GM12874 (cell line): ENCODE measurements around the gene CLCN6.

Source experiments
- TF ChIP-seq, protein P1 (sequence below): IDR thresholded peaks from 2 replicates; pipeline ENCODE4 v1.5.1; 2011; ENCODE audit warnings: low read depth, mild to moderate bottlenecking, control low read depth, low read length, moderate library complexity; ENCODE audit not compliant: insufficient read depth

CLCN6 gene

DNA sequence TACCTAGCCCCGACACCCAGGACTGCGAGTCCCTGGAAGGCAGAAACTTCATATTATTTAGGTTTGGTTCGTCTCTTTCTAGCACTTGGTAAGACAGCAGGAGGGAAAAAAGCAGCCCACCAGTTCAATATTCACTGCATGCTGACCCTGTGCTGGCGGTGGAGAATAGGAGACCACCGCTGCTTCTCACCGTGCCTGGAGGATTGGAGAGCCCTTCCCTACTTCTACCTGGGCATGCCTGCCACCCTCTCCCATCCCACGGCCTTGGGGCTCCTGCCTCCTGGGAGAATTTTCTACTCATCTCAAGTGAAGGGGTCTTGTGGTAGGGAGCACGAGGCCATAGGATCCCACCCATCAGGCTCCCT is 5.6 kb upstream of the CLCN6 start:
- TF ChIP-seq, protein P1, sequence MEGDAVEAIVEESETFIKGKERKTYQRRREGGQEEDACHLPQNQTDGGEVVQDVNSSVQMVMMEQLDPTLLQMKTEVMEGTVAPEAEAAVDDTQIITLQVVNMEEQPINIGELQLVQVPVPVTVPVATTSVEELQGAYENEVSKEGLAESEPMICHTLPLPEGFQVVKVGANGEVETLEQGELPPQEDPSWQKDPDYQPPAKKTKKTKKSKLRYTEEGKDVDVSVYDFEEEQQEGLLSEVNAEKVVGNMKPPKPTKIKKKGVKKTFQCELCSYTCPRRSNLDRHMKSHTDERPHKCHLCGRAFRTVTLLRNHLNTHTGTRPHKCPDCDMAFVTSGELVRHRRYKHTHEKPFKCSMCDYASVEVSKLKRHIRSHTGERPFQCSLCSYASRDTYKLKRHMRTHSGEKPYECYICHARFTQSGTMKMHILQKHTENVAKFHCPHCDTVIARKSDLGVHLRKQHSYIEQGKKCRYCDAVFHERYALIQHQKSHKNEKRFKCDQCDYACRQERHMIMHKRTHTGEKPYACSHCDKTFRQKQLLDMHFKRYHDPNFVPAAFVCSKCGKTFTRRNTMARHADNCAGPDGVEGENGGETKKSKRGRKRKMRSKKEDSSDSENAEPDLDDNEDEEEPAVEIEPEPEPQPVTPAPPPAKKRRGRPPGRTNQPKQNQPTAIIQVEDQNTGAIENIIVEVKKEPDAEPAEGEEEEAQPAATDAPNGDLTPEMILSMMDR = no peak

DNA sequence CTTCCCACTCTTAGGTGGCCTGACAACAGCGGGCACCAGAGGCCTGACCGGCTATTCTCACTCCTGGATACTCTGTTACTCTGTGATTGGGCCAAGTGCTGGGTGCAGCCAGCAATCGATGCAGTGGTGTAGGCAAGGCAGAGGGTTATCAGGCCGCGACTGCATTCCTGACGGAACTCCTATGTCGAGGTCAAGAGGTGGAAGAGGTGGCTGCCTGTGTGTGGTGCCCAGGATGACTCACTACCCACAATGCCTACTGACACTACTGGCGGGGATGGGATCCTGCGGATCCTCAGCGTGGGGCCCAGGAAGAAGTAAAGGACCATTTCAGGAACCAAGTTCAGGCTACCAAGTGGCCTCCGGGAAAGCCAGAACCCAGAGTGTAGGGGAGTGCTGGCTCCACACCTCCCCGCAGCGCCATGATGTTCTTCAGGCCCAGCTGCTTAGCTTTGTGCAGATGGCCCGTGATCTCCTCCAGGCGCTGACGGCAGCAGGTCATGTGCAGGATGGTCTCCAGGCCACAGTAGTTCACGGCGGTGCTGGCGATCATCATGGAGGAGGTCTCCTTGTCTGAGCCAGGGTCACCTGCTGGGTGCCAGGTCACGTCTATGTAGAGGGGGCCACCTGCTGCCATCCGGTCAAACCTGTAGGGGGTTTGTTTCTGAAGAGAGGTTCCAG is 5.1 kb upstream of the CLCN6 start:
- TF ChIP-seq, protein P1 = no peak

DNA sequence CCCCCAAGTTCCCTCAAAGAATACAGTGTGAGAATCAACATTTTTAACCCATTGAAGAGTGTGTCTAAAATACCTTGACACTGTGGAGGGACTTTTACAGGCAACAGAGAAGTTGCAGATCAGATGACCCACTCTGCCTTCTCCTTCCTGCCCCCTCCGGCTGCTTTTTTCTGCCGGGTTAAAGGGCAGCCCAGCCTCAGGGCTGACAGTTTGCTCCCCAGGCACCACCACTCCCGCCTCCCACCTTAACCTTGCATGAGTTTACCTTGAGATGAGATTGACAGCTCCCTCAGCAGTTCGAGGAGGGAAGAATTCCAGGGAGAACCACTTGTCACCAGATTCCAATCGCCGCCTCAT is 3.4 kb upstream of the CLCN6 start:
- TF ChIP-seq, protein P1 = no peak

DNA sequence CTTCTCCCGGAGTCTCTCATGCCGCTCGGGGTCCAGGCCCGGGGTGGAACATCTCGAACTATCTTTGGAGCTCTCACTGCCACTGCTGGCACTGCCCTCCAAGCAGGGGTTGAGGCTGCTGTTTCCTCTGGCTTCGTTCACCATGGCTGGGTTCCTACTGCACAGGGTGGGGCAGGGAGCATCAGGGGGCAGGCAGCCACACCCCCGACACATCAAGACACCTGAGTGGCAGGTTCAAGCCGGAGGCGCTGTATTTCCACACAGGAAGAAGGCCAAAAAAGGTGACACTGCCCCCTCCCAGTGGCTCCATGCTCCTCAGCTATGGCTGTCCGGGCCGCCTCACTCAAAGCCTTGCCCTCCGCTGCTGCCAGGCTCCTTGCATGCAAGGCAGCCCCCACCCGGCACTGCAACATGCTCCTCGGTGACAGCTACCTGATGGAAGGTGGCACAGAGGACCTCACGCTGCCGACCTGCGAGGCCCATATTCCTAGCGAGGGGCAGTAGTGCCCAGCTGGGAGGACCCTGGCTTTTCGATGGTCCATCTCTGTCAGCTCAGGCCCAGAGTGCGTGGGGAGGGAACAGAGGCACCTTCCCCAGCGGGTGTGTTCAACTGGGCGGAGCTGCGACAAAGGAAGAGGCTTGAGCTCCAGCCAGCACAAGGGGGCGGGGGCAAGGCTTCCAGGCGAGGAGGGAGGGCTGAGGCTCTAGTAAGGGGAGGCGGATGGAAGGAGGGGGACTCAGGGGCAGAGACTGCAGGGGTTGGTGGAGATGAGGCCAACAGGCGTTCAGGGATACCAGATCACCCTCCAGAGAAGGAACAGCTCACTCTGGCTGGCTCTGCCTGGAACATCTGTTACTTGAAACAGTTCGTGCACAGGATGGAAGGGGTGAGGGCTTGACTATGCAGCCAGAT is 2.8 kb upstream of the CLCN6 start:
- TF ChIP-seq, protein P1 = no peak

DNA sequence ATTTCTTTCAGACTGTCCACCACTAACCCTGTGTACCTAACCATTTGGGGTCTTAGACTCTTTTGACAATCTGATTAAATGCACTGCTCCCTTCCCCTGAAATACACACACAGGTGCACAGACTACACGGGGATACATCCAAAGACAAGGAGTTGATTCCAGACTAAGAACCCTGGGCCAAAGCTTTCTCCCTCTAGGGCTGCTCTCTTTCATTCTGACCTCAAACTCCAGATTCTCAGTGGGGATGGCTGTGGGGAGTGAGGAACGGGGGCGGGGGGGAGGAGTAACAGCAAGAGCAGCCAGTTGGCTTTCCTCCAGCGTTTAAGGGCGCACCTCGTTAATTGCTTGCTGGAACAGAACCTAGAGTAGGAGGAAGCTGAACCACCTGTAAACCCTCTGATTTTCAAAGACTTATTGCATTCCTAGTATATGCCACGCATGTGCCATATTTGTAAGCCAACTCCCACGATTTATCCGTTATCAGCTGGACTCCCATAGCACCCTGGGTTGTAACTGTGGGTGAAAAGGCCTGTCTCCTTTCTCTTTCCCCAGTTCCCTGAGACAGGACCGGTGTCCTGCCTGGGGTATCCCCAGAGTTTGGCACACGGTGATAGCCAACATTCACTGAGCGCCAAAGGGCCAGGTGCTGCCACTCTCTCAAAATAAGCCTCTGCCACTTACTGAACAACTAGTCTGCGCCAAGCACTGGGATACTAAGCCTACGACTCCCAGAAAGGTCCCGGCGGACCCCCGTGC is 1.1 kb upstream of the CLCN6 start:
- TF ChIP-seq, protein P1 = no peak

DNA sequence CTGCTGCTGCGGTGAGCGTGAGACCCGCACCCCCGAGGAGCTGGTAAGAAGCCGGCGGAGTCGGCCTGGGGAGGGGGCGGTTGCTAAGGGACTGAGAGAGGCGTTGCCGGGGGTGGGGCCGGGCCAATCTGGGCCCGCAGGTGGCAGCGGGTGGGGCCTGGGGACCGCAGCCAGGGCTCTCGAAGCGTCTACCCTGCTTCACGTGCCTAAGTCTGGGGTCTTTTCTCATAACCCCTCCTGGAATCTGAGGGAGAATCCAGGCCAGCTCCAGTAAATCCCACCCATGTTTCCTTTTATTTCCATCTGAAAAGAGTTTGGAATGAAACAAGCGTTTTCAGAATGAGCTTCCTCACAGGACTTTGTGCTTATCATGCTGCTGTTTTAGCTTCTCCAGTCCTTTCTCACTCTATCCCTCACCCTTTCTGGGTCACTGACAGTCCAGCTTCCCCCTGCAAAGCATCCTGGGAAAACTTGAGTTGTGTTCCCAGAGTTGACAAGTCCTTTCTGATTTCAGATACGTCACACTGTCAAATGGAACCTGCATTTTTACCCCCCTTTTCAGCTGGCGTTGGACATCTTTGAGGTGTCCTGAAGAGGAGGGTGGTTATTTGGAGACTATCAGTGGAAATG is 431 bp downstream of the CLCN6 start:
- TF ChIP-seq, protein P1 = no peak

DNA sequence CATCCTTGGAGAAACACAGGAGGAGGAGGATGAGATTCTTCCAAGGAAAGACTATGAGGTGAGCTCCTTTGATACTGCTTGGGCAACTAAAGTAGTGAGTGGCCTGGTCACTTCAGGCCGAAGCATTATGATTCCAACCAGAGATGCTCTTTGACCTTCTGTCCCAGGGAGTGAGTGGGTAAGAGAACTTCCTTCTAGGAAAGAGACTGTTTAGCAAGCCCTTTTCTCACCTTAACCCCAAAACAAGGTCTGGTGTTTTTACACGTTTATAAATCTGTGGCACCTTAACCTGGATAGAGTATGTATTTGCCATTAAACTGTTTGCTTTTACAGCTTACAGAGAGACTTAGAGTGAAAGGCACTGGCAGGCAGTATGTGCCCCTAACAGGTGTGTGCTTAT is 1.1 kb downstream of the CLCN6 start:
- TF ChIP-seq, protein P1 = no peak
